NCI-H1105 treated with DMSO at 0.1 percent for 48 hours (cell line): ENCODE measurements around the gene GPR150.

Source experiments
- DNase-seq: peaks from one replicate; lab custom pipeline; 2025; lab: John Stamatoyannopoulos, UW

The GPR150 gene

GRCh38 chr5:95620030-95620869 lies at the start of gene GPR150:
GPR150 (plus strand) TSS chr5:95620087; CDS start chr5:95620276, 189 bp downstream.
- peak; percentile 26 for DNase-seq

- DNase-seq: no peak
Observed at GRCh38 chr5:95572016-95572415, 47.9 kb upstream of the GPR150 start.

DNA sequence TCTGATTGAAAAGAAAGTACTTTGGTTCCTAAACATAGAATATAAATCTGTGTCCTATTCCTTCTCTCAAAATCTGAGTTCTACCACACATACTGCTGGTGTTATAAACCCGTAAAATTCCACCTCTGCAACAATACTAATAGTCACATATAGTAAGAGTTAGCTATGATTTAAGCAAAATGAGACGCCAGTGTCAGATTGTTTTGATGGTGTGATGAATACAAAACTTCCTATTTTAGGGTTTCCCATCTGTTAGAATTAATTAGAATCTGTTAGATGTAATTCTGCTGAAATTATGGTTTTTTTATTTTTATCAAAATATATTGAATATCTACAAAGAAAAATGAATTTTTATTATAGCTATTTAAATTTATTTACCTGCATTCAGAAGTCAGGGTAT lies 38.3 kb upstream of the GPR150 start:
- no peak for DNase-seq

DNA sequence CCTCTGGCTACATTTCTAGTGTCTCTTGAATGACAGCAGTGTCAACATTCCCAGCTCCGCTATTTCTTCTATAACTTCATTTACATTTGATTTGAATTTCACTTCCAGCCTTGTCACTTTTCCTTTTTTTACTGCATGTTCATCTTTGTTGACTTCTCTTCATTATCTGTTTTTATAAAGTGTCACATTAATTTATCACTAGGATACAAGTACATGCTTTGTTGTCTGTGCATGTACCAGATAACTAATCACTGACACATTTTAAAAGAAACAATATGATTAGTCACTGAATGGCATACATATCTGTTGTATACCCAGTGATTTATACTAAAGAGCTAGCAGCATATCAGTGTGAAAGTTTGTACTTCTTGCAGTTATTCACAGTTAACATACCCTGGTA lies 35.9 kb upstream of the GPR150 start:
- DNase-seq: no peak

GRCh38 chr5:95590880-95591279 lies 29.0 kb upstream of the GPR150 start:
- no peak for DNase-seq

- no peak for DNase-seq
Observed at GRCh38 chr5:95591490-95591901, 28.4 kb upstream of the GPR150 start.

DNA sequence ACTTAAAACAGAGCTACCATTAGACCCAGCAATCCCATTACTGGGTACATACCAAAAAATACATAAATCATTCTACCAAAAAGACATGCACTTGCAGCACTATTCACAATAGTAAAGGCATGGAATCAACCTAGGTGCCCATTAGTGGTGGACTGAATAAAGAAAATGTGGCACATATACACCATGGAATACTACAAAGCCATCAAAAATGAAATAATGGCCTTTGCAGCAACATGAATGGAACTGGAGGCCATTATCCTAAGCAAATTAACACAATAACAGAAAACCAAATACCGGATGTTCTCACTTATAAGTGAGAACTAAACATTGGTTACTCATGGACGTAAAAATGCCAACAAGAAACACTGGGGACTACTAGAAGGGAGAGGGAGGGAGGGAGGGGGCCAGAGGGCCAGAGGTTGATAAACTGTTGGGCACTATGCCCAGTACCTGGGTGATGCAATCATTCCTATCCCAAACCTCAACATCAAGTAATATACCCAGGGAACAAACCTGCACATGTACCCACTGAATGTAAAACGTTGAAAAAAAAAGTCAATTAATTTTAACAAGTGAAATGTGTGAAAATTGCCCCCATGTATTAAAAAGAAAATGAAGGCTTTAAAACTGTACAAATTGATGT lies 24.5 kb upstream of the GPR150 start:
- no peak for DNase-seq

DNA sequence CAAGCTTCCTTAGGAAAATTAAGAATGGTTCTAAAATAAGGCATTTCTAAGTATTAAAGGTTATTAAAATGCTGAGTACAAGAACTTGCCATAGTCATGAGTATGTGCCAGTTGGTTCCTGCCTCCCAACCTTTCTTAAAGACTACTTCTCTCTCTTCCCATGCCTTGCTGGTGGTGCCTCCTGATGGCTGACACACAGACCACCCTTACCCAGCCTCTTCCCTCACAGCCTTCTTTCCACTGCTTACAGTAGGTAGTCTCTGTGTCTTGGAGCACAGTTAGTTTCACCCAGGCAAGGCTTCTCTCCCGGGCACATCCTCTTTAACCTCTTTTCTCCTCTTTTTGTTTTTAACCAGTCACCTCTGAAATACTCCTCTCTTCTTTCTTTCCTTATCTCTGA lies 20.6 kb upstream of the GPR150 start:
- no peak for DNase-seq

GRCh38 chr5:95600557-95600956 lies 19.3 kb upstream of the GPR150 start:
- no peak for DNase-seq

GRCh38 chr5:95605786-95606185 lies 14.1 kb upstream of the GPR150 start:
- no peak for DNase-seq

DNA sequence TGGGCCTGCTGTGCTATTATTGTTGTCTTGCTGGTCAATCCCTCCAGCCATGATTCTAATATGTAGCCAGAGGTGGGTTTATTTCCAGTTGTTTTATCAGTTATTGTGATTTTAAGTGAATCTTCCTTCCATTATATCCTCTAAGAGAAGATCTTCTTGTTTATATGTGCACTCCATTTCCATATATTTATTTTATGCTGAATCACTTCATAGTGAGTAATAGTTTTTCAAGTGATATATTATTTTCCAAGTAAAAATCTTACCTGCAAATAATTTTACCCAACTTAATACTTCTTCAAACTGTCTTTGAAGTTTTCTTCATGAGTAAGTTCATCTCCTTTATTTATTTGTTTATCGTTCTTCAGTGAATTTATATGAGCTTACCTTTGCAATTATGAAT lies 13.5 kb upstream of the GPR150 start:
- no peak for DNase-seq

DNA sequence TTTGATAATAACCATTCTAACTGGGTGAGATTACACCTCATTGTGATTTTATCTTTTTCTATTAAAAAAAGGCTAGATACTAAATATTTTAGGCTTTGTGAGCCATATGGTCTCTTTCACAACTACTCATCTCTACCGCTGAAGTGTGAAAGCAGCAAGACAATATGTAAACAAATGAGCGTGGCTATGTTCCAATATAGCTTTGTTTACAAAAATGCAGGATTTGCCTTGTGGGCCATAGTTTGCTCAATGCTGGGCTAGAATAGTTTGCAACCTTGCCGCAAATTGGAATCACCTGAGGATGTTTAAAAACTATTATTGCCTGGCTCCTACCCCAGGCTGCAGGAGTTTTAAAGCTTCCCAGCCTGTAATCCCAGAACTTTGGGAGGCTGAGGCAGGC lies 10.2 kb upstream of the GPR150 start:
- DNase-seq: no peak

- DNase-seq: no peak
Observed at GRCh38 chr5:95610546-95610945, 9.3 kb upstream of the GPR150 start.

DNA sequence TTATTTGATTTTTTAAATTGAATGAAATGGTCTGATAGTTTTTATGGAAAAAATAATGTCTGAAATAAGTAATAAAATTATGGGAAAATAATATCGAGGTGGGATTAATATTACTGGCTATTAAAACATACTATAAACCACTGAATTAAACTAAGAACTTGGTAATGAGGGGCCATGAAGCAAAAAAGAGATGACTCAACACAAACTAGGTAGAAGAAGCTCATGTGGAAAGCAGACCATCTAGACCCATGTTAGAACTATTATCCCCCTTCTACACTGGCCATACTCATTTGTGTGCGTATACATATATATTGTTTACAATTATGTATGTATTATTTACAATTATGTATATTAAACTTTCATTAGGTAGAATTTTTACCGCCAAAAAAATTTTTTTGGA lies 8.5 kb upstream of the GPR150 start:
- no peak for DNase-seq

- DNase-seq: no peak
Observed at GRCh38 chr5:95613514-95613913, 6.4 kb upstream of the GPR150 start.

DNA sequence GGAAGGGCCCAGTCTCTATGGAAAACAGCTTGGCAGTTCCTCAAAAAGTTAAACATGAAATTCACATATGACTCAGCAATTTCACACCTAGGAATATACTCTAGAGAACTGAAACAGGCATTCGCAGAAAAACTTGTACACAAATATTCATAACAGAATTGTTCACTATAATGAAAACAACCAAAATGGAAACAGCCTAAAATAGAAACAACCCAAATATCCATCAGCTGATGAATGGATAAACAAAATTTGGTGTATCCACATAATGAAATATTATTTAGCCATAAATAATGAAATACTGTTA lies 4.8 kb upstream of the GPR150 start:
- DNase-seq: no peak

- no peak for DNase-seq
Observed at GRCh38 chr5:95617057-95617456, 2.8 kb upstream of the GPR150 start.

- no peak for DNase-seq
Observed at GRCh38 chr5:95619096-95619495, 791 bp upstream of the GPR150 start.

GRCh38 chr5:95619514-95620029 lies 315 bp upstream of the GPR150 start:
- DNase-seq: no peak

DNA sequence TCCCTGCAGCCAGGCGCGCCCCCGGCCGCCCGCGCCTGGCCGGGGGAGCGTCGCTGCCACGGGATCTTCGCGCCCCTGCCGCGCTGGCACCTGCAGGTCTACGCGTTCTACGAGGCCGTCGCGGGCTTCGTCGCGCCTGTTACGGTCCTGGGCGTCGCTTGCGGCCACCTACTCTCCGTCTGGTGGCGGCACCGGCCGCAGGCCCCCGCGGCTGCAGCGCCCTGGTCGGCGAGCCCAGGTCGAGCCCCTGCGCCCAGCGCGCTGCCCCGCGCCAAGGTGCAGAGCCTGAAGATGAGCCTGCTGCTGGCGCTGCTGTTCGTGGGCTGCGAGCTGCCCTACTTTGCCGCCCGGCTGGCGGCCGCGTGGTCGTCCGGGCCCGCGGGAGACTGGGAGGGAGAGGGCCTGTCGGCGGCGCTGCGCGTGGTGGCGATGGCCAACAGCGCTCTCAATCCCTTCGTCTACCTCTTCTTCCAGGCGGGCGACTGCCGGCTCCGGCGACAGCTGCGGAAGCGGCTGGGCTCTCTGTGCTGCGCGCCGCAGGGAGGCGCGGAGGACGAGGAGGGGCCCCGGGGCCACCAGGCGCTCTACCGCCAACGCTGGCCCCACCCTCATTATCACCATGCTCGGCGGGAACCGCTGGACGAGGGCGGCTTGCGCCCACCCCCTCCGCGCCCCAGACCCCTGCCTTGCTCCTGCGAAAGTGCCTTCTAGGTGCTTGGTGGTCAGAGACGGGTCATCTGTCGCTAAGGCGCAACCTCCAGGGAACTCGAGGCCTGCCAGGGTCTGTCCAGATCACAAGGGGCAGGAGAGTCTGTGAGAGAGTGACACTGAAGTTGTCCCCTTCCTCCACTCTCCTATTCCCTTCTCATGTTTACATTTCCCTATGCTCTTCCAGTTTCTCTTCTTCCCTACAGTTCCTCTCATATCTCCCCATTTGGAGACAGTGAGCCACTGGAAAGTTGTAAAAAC lies 1.3 kb downstream of the GPR150 start:
- peak; percentile 40 for DNase-seq

DNA sequence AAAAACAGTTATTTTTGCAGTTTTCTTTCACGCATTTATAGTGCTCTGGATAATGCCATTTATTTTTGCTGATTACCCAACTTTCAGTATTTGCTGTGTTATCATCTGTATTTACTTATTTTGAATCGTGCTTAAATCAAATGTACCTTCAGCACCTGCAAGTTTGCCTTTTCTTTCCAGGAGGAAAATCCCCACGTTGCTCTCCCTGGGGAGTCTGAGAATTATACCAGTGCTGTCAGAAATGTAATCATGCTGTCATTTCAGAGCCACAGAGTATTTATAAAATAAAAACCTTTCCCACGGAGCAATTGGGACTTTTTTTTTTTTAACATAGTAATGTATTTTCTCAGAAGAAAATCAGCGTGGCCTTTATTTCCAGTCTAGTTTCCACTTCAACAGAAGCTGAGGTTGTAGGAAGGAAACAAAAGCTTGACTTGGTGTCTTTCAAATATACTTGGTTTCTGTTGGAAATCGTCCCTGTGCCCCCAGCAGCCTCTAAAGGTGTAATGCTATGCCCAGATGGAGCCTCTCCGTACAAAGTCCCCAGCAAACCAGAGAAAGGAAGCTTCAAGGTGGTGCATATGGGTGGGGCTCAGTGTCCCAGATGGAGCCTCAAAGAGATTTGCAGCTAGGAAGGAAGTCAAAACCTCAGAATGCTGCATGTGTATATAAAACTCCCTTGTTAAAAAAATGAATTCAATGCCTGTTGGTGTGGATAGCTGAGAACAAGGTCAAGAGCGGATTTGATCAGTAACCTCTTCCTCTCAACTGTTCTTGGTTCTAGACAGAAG lies 2.1 kb downstream of the GPR150 start:
- no peak for DNase-seq

DNA sequence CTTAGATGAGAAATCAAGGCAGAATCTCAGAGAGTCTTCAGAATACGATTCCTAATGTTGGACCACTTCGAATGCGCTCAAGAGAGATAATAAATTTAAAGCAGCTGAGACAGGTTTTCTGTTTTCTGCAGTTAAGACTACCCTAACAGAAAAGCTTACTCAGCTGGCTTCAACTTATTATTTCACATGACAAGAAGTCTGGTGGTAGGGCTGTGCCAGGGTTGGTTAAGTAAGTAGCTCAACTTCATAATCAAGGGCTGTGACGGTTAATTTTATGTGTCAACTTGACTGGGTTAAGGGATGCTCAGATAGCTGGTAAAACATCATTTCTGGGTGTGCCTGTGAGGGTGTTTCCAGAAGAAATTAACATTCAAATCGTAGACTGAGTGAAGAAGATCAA lies 3.8 kb downstream of the GPR150 start:
- no peak for DNase-seq
